Measurements from ENCODE around the gene ACP6. TPM values are rescaled to one million over a fixed set of nuclear protein-coding genes. Genes with fewer than 3 reads are reported as not detected.

ACP6 gene
- total and polyA plus RNA-seq, 12 donors: 7.4 to 32.6 (median 20.6) TPM

GRCh38 chr1:147717706-147718097 lies 47.4 kb upstream of the ACP6 start:
- intact Hi-C loops (cut with DNase I): no loop called here
- Histone ChIP-seq H3K27me3 (no peaks in the 10 kb centered on the region), H3K4me3 (no peak overlapping the region), H3K27ac (no peak overlapping the region), H3K4me1 (replicated peaks in 1 of 2) (no peaks in the 10 kb centered on the region), H3K9me3 (replicated peaks in 1 of 3) (no peaks in the 10 kb centered on the region), H3K36me3 (replicated peaks in 1 of 2) (no peaks in the 10 kb centered on the region)
- TF ChIP-seq, protein P1, sequence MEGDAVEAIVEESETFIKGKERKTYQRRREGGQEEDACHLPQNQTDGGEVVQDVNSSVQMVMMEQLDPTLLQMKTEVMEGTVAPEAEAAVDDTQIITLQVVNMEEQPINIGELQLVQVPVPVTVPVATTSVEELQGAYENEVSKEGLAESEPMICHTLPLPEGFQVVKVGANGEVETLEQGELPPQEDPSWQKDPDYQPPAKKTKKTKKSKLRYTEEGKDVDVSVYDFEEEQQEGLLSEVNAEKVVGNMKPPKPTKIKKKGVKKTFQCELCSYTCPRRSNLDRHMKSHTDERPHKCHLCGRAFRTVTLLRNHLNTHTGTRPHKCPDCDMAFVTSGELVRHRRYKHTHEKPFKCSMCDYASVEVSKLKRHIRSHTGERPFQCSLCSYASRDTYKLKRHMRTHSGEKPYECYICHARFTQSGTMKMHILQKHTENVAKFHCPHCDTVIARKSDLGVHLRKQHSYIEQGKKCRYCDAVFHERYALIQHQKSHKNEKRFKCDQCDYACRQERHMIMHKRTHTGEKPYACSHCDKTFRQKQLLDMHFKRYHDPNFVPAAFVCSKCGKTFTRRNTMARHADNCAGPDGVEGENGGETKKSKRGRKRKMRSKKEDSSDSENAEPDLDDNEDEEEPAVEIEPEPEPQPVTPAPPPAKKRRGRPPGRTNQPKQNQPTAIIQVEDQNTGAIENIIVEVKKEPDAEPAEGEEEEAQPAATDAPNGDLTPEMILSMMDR (IDR thresholded peaks at IDR 0.05): no peak
- TF ChIP-seq POLR2A (IDR thresholded peaks at IDR 0.05): no peak
- whole genome bisulfite sequencing, 4 donors: 60 to 89% (median 64%) methylated on average over 3 to 4 of the region's 4 CpGs
- DNase-seq: no peak

DNA sequence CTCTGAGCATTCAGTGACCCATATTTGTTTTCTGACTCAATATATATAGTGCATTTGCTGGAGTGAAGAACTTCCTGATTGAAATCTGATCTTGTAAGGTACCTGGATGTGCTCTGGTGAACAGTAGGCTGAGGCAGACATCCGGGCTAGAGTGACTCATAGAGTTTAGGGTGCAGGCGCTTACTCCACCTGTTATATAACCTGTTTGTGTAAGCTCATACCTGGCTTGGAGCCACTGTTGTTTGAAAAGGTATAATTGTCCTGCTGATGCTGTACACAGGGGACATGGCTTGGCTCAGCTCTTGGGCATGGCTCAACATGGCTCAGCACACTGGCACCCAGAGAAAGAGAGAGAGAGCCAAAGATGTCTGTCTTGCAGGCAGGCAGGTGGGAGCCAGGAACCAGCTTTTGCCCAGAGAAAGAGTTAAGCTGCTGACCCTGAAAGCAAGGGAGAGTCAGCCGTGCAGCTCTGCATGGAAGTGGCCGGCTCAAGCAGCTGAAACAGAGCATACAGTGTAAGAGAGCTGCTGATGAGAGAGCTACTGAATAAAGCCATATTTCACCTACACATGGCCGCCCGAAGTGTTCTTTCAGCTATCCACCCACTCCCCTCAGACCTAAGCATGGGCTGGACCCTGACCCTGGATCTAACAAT lies 46.9 kb upstream of the ACP6 start:
- no peak for TF ChIP-seq POLR2A (IDR thresholded peaks at IDR 0.05)
- TF ChIP-seq, protein P1 (IDR thresholded peaks at IDR 0.05): no peak
- 59 to 82% (median 69%) methylated on average over 3 to 6 of the region's 6 CpGs for WGBS, 4 donors
- H3K4me3 ChIP-seq: no peak overlapping the region
- intact Hi-C loops (cut with DNase I): no loop called here
- no peaks in the 10 kb centered on the region for H3K4me1 ChIP-seq (replicated peaks in 1 of 2)
- no peak for DNase-seq
- H3K9me3 ChIP-seq (replicated peaks in 1 of 3): no peaks in the 10 kb centered on the region
- H3K27ac ChIP-seq: no peak overlapping the region
- no peaks in the 10 kb centered on the region for H3K27me3 ChIP-seq
- H3K36me3 ChIP-seq (replicated peaks in 1 of 2): no peaks in the 10 kb centered on the region

DNA sequence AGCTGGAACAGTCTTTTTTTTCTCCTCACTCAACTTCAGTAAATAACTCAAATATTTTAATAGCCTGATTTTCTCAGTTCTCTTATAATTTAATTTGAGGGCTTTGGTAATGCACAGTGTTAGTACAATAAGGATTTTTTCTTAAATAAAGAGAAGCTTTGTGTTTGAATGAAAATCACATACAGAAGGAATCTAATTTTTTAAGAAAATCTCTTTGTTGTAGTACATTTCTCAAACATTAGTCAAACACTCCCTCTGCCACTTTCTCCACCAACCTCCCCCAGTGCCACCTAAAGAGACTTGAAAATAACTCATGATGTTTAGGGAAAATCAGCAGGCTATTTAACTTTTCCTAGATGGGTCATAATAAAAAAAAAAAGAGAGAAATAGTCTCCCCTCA lies 42.3 kb upstream of the ACP6 start:
- Histone ChIP-seq H3K27me3 (no peaks in the 10 kb centered on the region), H3K27ac (no peak overlapping the region), H3K36me3 (replicated peaks in 1 of 2) (no peaks in the 10 kb centered on the region), H3K9me3 (replicated peaks in 1 of 3) (no peaks in the 10 kb centered on the region), H3K4me1 (replicated peaks in 1 of 2) (no peaks in the 10 kb centered on the region), H3K4me3 (no peak overlapping the region)
- DNase-seq: no peak
- intact Hi-C loops (cut with DNase I): no loop called here
- TF ChIP-seq, protein P1 (IDR thresholded peaks at IDR 0.05): no peak
- no peak for TF ChIP-seq POLR2A (IDR thresholded peaks at IDR 0.05)

DNA sequence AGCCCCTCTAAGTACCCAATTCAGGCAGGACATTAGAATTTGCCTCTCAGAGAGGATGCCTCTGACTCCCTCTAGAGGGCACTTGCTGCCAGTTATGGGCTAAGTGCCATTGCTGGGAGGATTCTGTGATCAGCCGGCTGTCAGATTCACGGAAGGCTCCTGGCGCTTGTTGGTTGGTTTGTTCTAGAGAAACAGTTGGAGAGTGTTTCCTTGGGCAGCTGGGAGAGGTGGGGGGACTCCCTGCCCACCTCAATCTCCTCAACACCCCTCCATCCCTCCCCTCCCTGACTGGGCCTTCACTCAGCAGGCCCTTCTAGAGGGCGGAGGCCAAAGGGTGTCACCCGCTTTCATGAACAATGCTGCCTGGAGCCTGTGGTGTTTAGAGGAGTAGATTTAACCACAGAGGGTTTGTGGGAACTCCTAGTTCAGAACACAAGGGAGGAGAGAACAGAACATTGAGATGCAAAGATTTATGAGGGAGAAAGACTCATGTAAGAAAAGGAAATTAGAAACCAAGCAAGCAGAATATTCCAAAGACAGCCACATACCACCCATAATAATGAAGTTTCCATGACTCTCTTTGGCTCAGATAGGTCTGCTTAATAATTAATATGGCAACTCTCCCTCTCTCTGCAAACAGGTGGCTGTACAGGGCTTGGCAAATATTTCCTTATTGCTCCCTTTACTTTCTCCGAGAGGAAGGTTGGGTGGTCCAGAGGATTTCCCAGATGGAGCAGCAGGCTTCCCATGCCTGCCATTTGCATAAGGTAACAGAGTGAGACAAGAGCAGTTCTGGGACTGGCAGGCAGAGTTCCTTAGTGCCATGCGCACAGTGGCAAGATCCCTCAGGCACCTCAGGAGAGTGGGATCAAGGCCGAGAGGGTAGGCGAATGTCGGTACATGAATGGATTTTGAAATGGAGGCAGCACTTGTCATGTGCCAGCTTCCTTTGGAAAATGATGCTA lies 30.0 kb upstream of the ACP6 start:
- no peaks in the 10 kb centered on the region for H3K36me3 ChIP-seq (replicated peaks in 1 of 2)
- TF ChIP-seq POLR2A (IDR thresholded peaks at IDR 0.05): no peak
- TF ChIP-seq, protein P1 (IDR thresholded peaks at IDR 0.05): peak; percentile 62 to 80 (median 76)
- H3K27ac ChIP-seq: no peak overlapping the region
- no peaks in the 10 kb centered on the region for H3K9me3 ChIP-seq (replicated peaks in 1 of 3)
- no peaks in the 10 kb centered on the region for H3K27me3 ChIP-seq
- H3K4me1 ChIP-seq (replicated peaks in 1 of 2): no peaks in the 10 kb centered on the region
- no peak overlapping the region for H3K4me3 ChIP-seq
- 58 to 67% (median 65%) methylated on average over 7 to 10 of the region's 10 CpGs for WGBS, 4 donors
- DNase-seq: peak; percentile 60 to 81 (median 73)
- intact Hi-C loops (cut with DNase I): no loop called here
